Activated CD8-positive, alpha-beta memory T cell treated with anti-CD3 and anti-CD28 coated beads for 48 hours (primary cell): ENCODE results near the gene PSMG4.

ENCODE experiments used
- DNase-seq, 3 experiments: peaks; one replicate each; pipeline ENCODE4 v3.0.0-alpha.2; 2020; ENCODE audit warnings: low read depth in 2 of 3, low spot score in 2 of 3

Gene PSMG4

DNA sequence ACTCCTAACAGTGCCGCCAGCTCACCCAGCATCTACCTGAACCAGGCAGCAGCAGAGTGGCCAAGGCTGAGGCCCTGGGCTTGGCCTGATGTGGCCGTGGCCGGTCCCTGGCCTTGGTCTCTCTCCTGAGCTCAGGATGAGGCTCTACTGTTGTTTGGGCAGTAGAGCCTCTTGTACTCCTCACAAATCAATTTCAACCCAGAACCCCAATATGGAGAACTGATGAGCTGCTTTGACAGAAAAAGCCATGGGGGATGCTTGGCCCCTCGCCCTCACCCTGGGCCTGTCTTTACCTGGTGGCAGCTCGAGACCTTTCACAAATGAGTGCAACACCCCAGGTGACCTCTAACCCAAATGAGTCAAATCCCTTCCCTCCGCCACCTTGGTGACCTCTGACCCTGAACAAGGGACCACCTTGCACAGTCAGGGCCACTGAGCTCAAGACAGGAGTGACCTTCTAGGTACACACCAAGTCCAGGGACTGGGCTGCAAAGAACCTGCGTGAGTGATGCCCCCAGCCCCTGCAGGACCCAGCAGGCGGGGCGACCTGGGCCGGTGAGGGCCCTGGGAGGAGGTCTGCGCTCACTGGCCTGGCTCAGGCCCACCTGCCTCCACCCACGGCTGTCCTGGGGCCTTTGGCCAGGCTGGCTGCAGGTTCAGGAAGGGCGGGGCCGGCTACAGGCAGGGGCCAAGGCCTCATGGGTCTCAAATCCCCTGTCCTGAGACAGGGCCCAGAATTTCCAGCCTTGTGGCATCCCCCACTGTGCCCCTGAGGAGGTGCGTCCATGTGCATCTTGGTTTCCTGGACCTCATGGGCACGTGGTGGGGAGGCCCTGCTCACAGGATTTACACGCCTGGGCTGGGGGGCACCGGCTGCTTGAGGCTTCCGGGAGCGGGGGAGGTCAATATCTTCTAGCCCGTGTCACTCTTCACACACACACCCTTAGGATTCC is 30.2 kb downstream of the PSMG4 start:
- no peak for DNase-seq

DNA sequence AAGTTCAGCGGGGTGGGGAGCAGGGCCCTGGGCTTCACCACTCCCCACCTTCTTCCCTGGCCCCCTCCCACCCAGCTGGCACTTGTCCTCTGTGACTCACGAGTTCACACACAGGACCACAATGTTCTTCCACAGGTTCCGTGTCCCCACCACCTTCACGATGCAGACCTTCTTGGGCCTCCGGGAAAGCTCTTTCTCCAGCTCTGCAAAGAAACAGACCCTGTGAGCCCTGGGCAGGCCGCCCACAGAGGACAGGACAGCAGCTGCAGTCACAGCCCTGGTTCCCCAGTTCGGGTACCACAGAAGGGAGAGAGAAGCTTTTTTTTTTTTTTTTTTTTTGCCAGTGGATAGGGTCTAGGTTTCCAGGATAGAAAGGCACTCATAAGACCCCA is 30.9 kb downstream of the PSMG4 start:
- DNase-seq = no peak

DNA sequence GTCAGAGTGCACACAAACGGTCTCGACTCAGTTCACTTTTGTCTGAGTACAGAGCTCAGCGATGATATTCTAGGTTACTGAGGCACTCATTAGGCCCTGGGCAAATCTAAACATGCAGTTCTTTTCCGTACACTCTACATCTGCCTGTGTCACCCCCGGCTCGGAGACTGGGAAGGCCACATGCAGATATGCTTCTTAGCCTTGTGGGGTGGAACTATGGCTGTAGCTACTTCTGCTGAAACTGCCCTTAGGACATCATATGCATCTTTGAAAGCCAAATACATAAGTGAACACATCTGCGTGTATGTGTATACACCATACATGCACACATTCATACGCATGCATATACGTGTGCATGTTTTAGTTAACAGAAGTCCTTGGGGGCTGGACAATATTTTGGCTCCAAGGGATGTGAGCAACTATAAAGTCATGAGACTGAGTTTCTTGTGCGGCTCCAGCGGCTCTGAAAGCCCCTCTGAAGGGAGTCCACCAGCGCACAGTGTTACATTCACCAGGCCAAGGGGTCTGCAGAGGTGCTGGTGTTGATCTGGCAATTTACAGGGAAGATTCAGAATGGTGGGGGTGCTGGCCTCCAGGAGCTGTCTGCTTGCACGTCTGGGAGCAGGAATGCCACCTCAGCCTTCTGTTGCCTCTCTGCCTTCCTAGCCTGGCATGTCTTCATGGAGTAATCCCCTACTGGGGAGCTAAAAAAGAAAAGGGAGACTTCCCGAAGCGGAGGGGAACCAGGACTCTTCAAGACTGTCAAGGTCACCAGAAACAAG is 31.6 kb downstream of the PSMG4 start:
- DNase-seq = no peak

DNA sequence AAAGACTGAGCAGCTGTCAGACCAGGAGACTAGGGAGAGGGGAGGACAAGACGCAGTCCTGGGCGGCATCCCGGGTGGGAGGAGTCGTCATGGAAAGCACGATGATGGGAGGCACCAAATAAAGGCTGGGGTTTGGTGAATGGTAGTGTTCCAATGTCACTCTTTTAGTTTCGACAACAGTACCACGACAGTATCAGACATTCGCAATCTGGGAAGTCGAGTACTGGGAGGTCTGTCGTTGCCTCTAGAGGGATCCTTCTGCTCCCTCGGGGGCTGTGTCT is 32.1 kb downstream of the PSMG4 start:
- no peak for DNase-seq

DNA sequence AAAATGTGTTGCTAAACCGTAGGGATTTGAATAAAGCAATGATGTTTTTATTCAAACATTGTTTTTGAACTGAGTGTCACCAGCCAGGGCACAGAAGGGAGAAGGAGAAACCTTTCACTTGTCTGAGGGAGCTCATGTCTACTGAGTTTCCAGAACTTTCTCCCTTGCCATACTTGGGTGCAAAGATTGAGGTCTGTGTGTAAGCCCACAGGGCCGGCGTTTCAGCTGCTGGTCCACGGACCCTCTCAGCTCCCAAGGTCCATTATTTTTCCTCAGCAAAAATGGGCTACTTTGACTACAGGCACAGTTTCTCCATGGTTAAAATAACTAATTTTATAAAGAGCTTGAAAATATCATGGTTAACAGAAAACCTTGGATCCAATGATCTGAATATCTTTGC is 32.6 kb downstream of the PSMG4 start:
- no peak for DNase-seq

DNA sequence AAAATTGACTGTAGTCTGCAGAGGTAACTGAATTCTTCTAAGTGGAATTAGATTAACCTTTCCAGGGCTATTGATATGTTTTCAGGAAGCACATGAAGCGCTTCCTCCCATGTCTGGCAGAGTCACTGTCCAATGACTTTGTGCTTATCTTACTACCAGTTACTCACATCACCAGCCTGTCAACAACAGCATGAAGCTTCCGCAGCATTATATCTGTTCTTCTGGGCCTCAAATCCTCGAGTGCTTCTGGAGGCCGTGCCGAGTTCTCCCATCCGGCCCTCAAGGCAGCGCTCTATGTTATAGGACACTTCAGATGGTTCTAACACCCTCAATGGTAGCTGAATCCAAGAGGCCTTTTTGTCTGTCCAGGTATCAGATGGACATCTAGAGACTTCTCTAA is 33.2 kb downstream of the PSMG4 start:
- DNase-seq = no peak

DNA sequence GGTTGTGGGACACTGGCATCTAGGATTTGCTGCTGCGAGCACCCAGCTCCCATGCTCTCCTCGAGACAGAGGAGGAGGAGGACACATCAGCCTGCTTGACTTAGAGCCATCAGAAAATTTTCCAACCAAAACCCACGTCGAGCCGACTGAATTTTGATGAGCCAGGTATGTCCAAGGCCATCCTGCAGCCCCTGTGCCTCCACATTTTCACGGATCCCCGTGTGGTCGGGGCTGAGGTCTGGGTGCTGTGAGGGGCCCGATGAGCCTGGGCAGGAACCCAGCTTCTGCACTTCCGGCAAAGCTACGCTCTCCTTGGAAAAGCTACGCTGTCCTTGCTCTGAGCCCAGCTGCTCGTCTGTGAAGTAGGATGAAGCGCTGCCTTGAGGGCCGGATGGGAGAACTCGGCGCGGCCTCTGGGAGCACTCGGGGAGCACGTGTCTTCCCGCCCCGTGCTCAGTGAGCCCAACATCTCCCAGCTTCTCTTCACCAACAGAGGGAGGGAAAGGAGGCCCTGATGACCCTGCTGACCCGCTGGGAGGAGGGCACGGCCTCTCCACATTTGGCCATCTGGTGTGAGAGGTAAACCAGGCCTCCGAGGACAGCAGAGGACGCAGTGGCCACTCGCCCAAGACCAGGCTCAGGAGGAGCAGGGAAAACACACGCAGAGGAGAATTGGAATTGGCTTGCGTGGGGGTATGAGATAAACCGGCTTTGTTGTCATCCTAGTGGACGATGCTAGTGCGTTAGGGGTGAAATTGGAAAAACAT is 33.9 kb downstream of the PSMG4 start:
- no peak for DNase-seq

DNA sequence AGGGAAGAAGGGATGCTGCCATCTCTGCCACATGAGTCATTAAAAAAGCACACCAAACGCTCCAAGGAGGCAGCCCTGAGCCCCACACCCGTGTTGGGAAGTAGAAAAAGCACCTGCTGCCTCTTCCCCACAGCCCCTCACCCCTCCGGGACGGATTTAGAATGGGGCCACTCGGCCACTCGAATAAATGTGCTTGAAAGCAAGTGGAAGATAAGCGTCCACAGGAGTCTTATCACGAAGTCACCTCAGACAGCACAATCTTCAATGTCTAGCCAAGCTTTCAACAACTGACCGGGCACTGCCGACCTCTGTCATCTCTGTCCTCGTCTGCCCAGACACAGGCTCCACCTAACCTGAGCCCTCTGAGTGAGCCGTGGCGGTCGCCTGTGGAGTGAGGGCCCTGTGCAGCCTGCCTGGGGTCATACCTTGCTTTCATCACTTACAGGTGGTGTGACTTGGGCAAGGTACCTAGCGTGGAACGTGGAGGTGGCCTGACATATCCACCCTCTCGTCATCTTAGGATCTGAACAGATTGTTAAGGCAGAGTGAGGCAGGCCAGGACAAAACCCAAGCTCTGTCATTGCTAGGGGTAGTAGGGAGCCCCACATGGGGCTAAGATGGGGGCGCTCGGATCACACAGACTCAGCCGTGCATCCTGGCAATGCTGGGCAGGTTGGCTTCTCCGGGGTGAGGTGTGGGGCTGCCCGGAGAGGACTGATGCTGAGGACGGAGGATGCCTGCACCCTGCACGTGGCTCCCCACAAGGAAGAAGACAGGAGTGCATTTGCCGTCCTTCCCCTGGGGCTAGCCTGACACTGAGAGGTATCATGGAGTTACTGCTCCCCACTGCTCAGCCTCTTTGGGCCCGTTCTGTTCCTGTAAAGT is 34.8 kb downstream of the PSMG4 start:
- DNase-seq = no peak

DNA sequence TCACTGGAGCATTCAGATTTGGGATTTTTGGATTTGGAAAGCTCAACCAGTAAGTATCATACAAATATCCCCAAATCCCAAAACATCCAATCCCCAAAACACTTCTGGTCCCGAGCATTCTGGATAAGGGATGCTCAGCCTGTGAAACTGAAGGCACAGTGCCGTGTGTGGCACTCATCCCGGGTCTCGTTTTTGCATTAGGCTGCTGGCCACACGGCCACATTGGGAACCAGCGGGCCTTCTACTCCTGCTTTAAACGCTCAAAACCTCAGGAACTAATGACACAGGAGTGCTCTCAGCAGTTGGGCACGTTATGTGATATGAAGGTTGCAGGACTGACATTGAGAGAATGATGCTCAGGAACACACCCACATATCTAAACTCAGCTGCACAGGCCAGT is 35.6 kb downstream of the PSMG4 start:
- DNase-seq = no peak

DNA sequence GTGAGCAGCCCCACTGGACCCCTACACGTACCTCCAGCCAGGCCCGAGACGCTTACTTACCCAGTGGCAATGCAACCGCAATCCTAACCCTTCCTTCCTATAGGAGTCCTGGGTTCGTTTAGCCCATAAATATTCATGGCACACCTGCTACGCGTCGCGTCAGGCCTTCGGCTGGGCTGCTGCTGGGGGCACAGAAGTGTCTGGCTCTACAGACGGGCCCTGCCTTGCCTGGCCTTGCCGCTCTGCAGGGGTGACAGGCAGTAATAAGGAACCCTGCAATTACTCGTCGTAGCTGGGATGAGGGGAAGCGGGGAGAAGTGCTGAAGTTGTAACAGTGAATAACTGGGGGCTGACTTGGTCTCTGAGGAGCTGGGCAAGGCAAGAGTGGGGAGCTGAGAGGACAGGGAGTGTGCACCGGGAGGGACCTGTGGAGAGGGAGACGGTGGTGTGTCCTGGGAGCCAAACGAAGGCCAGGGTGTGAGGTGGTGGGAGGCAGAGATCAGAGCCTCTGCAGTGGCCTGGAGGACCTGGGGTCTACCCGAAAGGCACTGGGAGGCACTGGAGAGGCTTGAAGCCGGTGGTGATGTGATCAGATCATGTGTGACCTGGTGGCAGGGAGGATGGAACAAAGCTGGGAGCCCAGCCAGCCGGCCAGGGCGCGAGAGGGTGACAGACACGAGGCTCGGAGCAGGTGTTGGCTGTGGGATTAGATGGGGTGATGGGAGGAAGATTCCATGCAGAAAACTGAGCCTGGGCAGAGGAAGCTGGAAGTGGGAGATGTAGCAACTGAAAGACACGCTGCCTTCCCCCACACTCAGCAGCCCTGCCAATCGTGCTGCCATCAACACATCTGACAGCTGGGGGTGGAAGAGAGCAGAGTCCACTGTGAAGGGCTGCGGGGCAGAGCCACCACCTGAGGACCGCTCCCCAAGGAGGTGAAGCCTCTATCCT is 36.4 kb downstream of the PSMG4 start:
- no peak for DNase-seq

DNA sequence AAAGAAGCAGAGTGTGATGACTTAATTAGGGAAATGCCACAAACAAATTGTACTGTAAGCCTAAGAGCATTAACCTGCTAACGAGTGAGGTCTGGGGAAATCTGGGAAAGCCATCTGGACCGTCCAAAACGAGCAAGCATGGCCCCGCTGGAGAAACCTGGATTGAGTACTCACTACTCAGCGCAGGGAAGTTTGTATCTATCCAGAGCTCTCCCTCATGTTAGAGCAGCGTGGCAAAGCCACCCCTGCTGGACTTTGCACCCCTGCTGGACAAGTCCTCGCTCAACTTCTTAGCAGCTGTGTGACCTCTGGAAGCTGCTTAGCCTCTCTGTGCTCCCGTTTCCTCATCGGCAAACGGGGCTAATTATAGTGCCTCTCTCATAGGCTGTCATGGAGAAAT is 37.3 kb downstream of the PSMG4 start:
- no peak for DNase-seq

DNA sequence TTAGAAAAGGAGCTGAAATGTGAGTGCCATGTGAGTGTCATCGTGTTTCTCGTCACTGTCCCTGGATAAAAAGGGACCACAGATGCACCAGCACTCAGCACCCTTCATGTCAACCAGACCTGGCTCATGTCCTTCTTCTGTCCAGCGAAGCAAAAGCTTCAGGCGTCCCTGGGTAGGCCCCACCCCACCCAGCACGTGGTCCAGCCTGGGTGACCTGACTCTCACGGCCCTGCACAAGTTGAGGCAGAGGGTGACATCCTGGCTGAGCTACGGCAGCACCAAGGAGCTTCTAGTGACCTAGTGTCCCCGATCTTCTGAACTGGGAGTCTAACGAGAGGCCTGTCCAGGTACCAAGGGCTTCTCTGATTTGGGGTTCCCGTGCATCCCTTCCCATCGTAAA is 37.8 kb downstream of the PSMG4 start:
- DNase-seq = no peak

DNA sequence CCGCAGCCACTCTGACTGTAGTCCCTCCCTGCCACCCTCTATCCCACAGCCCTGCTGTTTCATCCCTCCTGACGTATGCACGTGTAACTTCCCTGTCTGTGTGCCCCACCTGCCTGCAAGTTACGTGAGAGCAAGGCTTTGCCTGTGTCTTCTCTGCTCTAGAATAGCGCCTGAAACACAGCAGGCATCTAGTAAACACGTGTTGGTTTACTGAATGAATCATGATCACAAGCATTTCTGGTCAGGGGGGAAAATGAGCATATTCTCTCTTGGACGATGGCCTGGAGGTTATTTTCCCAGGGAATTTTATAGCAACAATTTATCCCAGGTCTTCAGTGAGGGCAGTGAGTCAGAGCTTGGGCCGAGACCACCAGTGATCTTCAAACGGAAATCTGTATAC is 38.3 kb downstream of the PSMG4 start:
- DNase-seq = no peak

DNA sequence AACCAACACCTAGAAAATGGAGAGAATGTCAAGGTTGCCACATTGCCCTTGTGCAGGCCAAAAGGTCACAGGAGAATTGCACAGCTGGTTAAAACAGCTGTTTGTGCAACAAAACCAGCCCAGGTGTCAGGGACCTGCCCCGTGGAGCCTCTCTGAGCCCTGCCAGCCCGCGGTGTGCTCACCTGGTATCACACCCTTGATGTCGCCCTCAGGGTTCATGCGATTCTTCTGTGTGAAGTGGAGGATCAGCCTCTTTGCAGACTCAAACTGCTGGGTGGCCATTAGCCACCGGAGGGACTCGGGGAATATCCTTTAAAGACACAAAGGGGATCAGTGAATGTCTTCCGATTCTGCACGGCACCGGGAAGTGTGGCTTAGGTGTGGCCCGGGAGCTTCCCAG is 39.2 kb downstream of the PSMG4 start:
- DNase-seq = no peak

DNA sequence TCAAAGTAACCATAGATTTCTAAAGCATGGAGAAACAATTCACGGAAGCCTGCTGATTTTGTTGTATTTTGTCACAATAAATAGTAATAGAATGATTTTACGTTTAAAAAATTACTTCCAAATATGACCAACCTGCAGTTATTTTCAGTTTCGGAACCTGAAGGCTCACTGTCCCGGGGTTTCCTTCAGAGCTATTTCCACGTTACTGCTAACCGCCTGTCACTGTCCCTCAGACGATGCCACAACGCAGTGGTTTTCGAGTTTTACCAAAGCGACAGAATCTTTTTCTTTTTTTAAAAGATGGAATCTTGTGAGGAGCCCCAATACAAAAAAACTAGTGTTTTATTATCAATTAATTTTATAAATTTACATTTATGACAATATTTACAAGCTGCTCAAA is 40.5 kb downstream of the PSMG4 start:
- DNase-seq = no peak

DNA sequence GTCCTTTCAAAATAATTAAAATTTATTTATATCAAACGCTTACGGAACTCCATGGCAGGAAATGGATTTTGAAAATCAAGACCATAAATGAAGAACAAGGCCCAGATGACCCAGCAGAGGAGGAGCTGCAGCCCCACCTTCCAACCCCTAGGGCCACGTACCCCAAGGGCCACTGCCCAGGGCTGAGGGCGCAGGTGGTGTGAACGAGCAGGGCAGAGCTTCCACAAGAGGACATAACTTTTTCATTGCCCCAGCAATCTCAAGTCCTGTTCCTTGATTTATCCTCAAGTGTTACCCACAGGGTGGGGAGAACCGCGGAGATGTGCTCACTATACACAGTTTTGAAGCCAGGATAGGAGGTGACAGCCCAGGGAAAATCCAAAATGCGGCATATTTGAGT is 42.8 kb downstream of the PSMG4 start:
- DNase-seq = no peak

DNA sequence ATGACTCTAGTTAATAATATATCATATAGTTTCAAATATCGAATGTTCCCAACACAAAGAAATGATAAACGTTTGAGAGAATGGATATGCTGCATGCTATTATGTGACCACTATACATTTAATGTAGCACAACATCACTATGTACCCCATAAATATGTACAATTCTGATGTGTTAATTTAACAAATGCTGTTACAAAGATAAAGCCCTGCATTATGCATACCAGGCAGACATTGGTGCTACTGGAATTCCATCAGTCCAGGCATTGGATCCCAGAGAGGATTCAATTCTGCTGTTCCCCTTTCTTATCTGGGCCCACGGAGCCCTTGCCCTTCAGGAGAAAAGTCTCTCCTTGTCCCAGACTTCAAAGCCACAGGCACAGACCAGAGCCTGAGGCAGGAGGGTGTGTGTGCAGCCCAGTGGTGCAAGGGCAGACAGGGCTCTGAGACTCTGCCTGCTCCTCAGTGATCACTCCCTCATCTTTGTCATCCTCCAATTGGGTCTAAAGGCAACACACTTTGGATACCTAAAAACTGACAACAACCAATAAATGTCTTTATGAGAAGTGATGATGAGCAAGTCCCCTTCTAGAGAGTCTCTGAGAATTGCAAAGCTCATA is 45.2 kb downstream of the PSMG4 start:
- no peak for DNase-seq

DNA sequence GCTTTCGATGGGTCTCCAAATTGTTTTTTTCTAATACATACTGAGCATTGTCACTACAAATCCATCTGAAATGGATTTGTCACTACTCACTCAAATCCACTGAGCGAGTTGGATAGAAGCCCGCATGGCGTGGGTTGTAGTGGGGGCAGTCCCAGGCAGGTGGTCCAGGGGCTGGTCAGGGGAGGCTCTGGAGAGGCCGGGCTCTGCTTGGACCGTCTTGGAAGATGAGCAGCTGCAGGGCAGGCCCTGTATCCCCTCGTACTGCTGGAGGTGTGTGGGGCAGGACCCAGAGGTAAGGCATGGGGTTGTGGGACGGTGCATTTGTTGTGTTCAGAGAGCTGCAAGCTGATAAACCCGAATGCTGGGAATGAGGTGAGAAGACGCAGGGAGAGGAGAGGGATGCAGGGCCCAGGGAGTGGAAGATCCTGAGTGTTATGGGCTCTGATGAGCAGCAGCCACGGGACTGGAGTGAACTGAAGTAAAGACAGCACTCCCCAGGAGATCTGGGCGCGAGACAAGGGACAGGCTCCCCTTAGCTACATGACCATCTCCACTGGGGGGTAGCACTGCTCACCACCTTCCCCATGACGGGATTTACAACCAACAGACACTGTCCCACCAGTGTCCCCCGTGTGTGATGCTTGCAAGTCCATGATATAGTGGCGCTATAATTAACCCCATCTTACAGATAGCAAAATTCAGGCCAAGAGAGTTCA is 45.9 kb downstream of the PSMG4 start:
- no peak for DNase-seq

DNA sequence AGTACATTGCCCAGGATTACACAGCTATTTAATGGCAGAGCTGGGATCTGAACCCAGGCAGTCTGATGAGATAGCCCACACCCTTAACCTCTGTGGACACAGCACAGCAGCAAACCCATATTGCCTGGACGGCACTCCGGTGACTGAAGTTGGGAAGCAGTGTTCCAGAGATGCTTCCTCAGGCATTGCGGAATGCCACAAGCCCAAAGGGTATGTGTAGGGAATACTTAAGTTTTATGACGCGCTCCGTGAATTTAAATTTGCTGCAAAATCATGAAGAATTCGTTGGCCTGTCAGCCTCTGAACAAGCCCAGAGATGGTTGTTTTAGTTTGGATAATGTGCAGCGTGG is 46.4 kb downstream of the PSMG4 start:
- DNase-seq = no peak
